H1 (cell line): Measurements from ENCODE around the gene ADAMTSL2. TPM values are rescaled to one million over a fixed set of nuclear protein-coding genes. Genes with fewer than 3 reads are reported as not detected.

ENCODE experiments used
- CREB1 ChIP-seq: IDR thresholded peaks from 2 replicates; pipeline ENCODE4 v1.6.1; 2012; ENCODE audit warnings: inconsistent platforms
- EZH2 ChIP-seq: fragments of 200-600 bp; sonication (generic); IDR thresholded peaks from 2 replicates; pipeline ENCODE4 v1.7.1; 2012; ENCODE audit warnings: low read depth, mild to moderate bottlenecking, moderate library complexity, low read length, inconsistent platforms; ENCODE audit not compliant: severe bottlenecking
- GTF2F1 ChIP-seq: IDR thresholded peaks from 2 replicates; pipeline ENCODE4 v1.6.1; 2012; ENCODE audit warnings: low read depth, low read length, improper control_type of control experiment, borderline replicate concordance
- NANOG ChIP-seq: IDR thresholded peaks from 2 replicates; pipeline ENCODE4 v1.6.1; 2011; ENCODE audit warnings: low read length, low read depth, mild to moderate bottlenecking, inconsistent platforms; ENCODE audit not compliant: insufficient read depth, poor library complexity, severe bottlenecking
- SIX5 ChIP-seq: IDR thresholded peaks from 2 replicates; pipeline ENCODE4 v1.6.1; 2011; ENCODE audit warnings: mild to moderate bottlenecking, low read depth, low read length
- polyA plus RNA-seq, 7 experiments: library from polyadenylated mRNA; depleted of rRNA in 3 of 7; stranded (reverse) in 5 of 7; unstranded in 2 of 7; fragments of >200 nt in 5 of 7; fragments of 200-250 nt in 2 of 7; gene quantifications; 1 replicate in 5 of 7; 2 replicates in 1 of 7; 4 replicates in 1 of 7; pipeline versions ENCODE4 v1.2.1 to v1.2.3, GENCODE V29; 2011 to 2013; ENCODE audit warnings: missing spikeins in 2 of 7, mixed read lengths in 2 of 7
- total RNA-seq: library from RNA; stranded (reverse); fragmentation: NEBNext Ultra II Directional; extraction: Animal tissue kit (Norgen Biotek cat#: 25700); gene quantifications from 2 replicates; pipeline ENCODE4 v1.2.1, GENCODE V29; 2021

Gene ADAMTSL2
- total and polyA plus RNA-seq, 2 of the 8 experiments (the other 6 are each of a cell fraction or from before 2014, with no cell fraction given), result 0.74 to 0.76 TPM

DNA sequence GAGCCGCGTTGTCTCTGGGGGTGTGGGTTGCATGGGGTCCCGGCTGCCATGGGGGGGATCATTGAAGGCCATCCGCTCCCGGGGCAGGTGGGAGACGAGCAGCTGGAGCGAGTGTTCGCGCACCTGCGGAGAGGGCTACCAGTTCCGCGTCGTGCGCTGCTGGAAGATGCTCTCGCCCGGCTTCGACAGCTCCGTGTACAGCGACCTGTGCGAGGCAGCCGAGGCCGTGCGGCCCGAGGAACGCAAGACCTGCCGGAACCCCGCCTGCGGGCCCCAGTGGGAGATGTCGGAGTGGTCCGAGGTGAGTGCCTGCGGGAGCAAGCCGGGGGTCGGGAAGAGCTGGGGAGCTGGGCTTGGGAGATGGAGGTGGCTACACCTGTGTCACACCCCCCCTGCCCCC, 33.7 kb downstream of the ADAMTSL2 start (continued):
- TF ChIP-seq EZH2 (no peak), CREB1 (no peak), NANOG (no peak), SIX5 (no peak), GTF2F1 (no peak)
- TF ChIP-seq, all 59 proteins: peak for 0
